Osteoblast (primary cell): ENCODE data around the gene APAF1. TPM values are rescaled to one million over a fixed set of nuclear protein-coding genes. Genes with fewer than 3 reads are reported as not detected.
A peak's percentile ranks its signal among the peaks of the same experiment; 100 is the strongest.

Source experiments
- DNase-seq: peaks from one replicate; pipeline ENCODE4 v3.0.0; 2011; ENCODE audit warnings: low spot score, mixed read lengths; ENCODE audit not compliant: insufficient read length; ENCODE audit errors: missing footprints
- H2AFZ ChIP-seq: 2 replicates; pipeline ENCODE4 v1.6.0; 2011; ENCODE audit warnings: mild to moderate bottlenecking, low read length
- H3K27ac ChIP-seq: 2 replicates; pipeline ENCODE4 v1.5.1; 2011; ENCODE audit warnings: mild to moderate bottlenecking, low read depth, low read length, moderate library complexity
- H3K27me3 ChIP-seq: 2 replicates; pipeline ENCODE4 v1.6.0; 2012; ENCODE audit warnings: mild to moderate bottlenecking, control low read depth, inconsistent platforms, low read length, moderate library complexity; ENCODE audit not compliant: insufficient read depth
- H3K36me3 ChIP-seq: 2 replicates; pipeline ENCODE4 v1.5.1; 2011; ENCODE audit warnings: mild to moderate bottlenecking, low read length, control low read depth, moderate library complexity; ENCODE audit not compliant: insufficient read depth
- H3K4me1 ChIP-seq: 2 replicates; pipeline ENCODE4 v1.5.1; 2011; ENCODE audit warnings: mild to moderate bottlenecking, low read length, control low read depth, moderate library complexity; ENCODE audit not compliant: insufficient read depth
- H3K4me2 ChIP-seq: 2 replicates; pipeline ENCODE4 v1.6.0; 2011; ENCODE audit warnings: mild to moderate bottlenecking, low read length; ENCODE audit not compliant: insufficient read depth
- H3K4me3 ChIP-seq: fragments of 200-600 bp; sonication (generic); 3 replicates; pipeline ENCODE4 v1.5.1; 2012; ENCODE audit warnings: mild to moderate bottlenecking, low read length, inconsistent platforms; ENCODE audit not compliant: insufficient read depth
- H3K79me2 ChIP-seq: 2 replicates; pipeline ENCODE4 v1.6.0; 2012; ENCODE audit warnings: mild to moderate bottlenecking, low read length, control low read depth, inconsistent platforms; ENCODE audit not compliant: insufficient read depth
- H3K9me3 ChIP-seq: 2 replicates; pipeline ENCODE4 v1.5.1; 2011; ENCODE audit warnings: low read depth, low read length, control low read depth
- H4K20me1 ChIP-seq: 2 replicates; pipeline ENCODE4 v1.6.0; 2012; ENCODE audit warnings: mild to moderate bottlenecking, low read length, control low read depth; ENCODE audit not compliant: insufficient read depth
- total RNA-seq: library from RNA; depleted of rRNA; stranded (reverse); fragments of >200 nt; gene quantifications from 2 replicates; pipeline ENCODE4 v1.2.3, GENCODE V29; 2012
- TF ChIP-seq, protein P1 (sequence below): IDR thresholded peaks from 2 replicates; pipeline ENCODE4 v1.5.1; 2011; ENCODE audit warnings: mild to moderate bottlenecking, low read depth, low read length, moderate library complexity; ENCODE audit errors: extremely low read depth

Gene APAF1
- total RNA-seq, 1 donor = 15.2 TPM

DNA sequence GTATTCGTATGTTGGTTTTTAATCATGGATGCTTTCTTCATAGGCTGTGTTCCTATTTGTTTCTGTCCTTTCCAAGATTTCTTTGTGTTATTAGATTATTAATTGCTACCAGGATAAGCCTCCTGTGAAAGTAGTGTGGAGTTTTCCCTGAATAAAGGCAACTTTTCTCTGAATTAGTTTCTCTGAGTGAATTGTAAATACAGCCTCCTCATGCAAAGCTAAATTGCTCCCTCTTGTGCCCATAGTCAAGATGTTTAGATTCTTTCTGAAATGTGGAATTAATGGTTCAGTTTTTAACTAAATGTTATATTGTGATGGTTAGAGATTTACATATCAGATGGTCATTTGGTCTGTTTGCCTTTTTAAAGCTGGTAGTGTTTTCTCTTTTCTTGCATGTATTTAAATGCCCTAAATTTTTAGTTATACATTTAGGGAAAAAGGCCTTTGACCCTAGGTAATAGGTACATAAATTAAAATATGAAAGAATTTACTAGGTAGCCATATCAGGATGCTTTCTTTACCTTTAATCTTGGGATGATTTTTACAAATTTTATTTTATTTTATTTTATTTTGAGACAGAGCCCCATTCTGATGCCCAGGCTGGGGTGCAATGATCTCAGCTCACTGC lies 8.9 kb downstream of the APAF1 start:
- Histone ChIP-seq H3K4me3 (no peak overlapping the region), H3K4me2 (no peak overlapping the region), H3K79me2 (peaks cover 8% of the 10 kb centered on the region), H4K20me1 (no peaks in the 10 kb centered on the region), H3K27me3 (no peaks in the 10 kb centered on the region), H3K36me3 (peaks cover 30% of the 10 kb centered on the region), H2AFZ (no peak overlapping the region), H3K4me1 (no peaks in the 10 kb centered on the region), H3K9me3 (no peaks in the 10 kb centered on the region), H3K27ac (no peak overlapping the region)
- TF ChIP-seq, protein P1, sequence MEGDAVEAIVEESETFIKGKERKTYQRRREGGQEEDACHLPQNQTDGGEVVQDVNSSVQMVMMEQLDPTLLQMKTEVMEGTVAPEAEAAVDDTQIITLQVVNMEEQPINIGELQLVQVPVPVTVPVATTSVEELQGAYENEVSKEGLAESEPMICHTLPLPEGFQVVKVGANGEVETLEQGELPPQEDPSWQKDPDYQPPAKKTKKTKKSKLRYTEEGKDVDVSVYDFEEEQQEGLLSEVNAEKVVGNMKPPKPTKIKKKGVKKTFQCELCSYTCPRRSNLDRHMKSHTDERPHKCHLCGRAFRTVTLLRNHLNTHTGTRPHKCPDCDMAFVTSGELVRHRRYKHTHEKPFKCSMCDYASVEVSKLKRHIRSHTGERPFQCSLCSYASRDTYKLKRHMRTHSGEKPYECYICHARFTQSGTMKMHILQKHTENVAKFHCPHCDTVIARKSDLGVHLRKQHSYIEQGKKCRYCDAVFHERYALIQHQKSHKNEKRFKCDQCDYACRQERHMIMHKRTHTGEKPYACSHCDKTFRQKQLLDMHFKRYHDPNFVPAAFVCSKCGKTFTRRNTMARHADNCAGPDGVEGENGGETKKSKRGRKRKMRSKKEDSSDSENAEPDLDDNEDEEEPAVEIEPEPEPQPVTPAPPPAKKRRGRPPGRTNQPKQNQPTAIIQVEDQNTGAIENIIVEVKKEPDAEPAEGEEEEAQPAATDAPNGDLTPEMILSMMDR = peak; percentile 63
- peak; percentile 90 for DNase-seq

DNA sequence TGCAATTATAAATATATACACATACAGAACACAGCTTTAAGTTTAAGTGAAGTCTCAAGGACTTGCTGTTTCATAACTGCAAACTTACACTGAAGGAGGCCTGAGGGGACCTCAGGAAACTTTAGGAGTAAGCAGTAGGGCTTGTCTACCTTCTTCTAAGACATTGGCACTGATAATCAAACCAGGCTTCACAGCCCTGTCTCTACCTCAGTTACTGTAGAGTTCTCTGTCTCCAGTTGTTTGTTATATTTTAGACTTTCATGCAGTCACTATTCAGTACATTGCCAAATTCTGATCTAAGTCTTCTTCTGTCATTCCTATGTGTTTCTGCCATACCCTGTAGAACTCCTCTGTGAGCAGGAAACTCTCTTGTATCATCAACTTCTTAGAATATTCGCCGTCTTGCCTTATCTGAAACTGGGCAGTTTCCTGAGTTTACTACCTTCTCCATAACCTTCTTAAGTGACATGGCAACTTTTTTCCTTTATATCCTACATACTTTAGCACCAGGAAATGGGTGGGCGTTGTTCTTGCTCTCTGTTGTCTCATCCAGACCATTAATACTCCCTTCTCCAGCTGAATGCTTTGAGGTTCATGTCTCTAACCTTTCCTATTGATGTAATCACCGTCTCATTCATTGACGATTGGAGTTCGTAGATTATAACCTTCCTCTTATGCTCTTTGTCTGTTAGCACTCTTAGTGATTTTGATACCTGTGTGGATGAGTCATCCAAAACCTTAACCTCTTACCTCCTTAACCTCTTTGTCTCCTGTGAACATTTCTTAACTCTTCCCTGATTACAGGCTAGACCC lies 11.4 kb downstream of the APAF1 start:
- no peak overlapping the region for H3K4me2 ChIP-seq
- H3K27me3 ChIP-seq = no peaks in the 10 kb centered on the region
- no peaks in the 10 kb centered on the region for H3K4me1 ChIP-seq
- no peaks in the 10 kb centered on the region for H3K79me2 ChIP-seq
- no peak overlapping the region for H2AFZ ChIP-seq
- H4K20me1 ChIP-seq = no peaks in the 10 kb centered on the region
- DNase-seq = peak; percentile 59
- TF ChIP-seq, protein P1 = no peak
- H3K9me3 ChIP-seq = no peaks in the 10 kb centered on the region
- H3K27ac ChIP-seq = no peak overlapping the region
- H3K36me3 ChIP-seq = peaks cover 24% of the 10 kb centered on the region
- no peak overlapping the region for H3K4me3 ChIP-seq

DNA sequence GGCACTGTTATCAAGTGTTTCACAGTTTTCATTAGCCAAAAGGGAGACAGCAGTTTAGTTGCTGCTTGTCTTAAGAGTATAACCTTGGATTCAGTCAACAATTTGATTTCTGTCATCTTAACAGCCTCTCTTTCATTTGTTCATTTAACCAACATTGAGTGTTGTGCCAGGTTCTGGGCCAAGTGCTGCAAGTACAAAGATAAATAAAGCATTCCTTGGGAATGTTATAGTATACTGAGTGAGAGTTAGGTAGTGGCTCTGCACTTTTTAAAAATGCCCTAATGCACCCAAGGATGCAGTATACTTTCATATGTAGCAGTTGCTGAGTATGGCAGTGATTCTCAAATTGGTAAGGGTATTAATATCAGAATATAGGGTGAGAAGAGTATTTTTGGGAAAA lies 15.4 kb downstream of the APAF1 start:
- Histone ChIP-seq H3K27ac (no peak overlapping the region), H3K4me1 (no peaks in the 10 kb centered on the region), H4K20me1 (no peaks in the 10 kb centered on the region), H3K79me2 (no peaks in the 10 kb centered on the region), H3K4me2 (no peak overlapping the region), H2AFZ (no peak overlapping the region), H3K9me3 (no peaks in the 10 kb centered on the region), H3K4me3 (no peak overlapping the region), H3K36me3 (peaks cover 54% of the 10 kb centered on the region), H3K27me3 (no peaks in the 10 kb centered on the region)
- TF ChIP-seq, protein P1 = no peak
- DNase-seq = no peak

DNA sequence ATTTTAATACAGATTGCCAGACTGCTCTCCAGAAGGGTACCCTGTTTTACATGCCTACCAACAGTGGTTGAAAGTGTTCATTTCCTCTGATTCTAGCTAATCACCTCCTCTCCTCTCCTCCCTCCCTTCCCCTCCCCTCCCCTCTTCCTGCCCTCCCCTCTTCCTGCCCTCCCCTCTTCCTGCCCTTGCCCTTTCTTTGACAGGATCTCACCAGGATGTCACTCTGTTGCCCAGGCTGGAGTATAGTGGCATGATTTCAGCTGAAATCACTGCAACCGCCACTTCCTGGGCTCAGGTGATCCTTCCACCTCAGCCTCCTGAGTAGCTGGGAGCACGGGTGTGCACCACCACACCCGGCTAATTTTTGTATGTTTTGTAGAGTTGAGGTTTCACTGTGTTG lies 24.7 kb downstream of the APAF1 start:
- TF ChIP-seq, protein P1 = no peak
- H4K20me1 ChIP-seq = no peaks in the 10 kb centered on the region
- peaks cover 8% of the 10 kb centered on the region for H3K4me1 ChIP-seq
- no peak overlapping the region for H3K27ac ChIP-seq
- H2AFZ ChIP-seq = no peak overlapping the region
- DNase-seq = no peak
- H3K9me3 ChIP-seq = no peaks in the 10 kb centered on the region
- peaks cover 23% of the 10 kb centered on the region for H3K36me3 ChIP-seq
- no peak overlapping the region for H3K4me3 ChIP-seq
- no peaks in the 10 kb centered on the region for H3K79me2 ChIP-seq
- no peak overlapping the region for H3K4me2 ChIP-seq
- no peaks in the 10 kb centered on the region for H3K27me3 ChIP-seq
